HCT116 (cell line): Measurements from ENCODE around the gene NCOA5. TPM values are rescaled to one million over a fixed set of nuclear protein-coding genes. Genes with fewer than 3 reads are reported as not detected.

Experiments used
- ATAC-seq: fragments of 200-7000 bp; cut with Tn5 transposase; 2 replicates; pipeline ENCODE4 v1.9.1; 2020; ENCODE audit warnings: mild to moderate bottlenecking, moderate library complexity
- BruUV-seq: library from RNA; stranded (reverse); fragments of 400-500 nt; replicated peaks from 2 replicates; lab custom pipeline; 2021; lab: Mats Ljungman, UMichigan
- CTCF ChIA-PET: fragments of 300-600 bp; sonication (Branson Sonifier 250); formaldehyde crosslinking; loops from one replicate; lab custom pipeline; 2021; ENCODE audit warnings: antibody characterized with exemption; lab: Charles Lee
- POLR2A ChIA-PET: fragments of 300-600, 350-600 bp; sonication (Branson Sonifier 250); formaldehyde crosslinking; loops from one replicate; lab custom pipeline; 2021; ENCODE audit warnings: antibody characterized with exemption; lab: Charles Lee
- RAD21 ChIA-PET, 2 experiments: fragments of 300-600 bp; sonication (Branson Sonifier 250); formaldehyde crosslinking; loops; one replicate each; lab custom pipeline; 2023; ENCODE audit warnings: low total read pairs in 2 of 2; ENCODE audit not compliant: uncharacterized antibody in 2 of 2, unreplicated experiment in 2 of 2, low non-redundant PET in 1 of 2; lab: Charles Lee
- DNase-seq: peaks from one replicate; pipeline ENCODE4 v3.0.0-alpha.2; 2010; ENCODE audit warnings: low read depth, low spot score
- H2AFZ ChIP-seq: fragments of 200-600 bp; shearing (Covaris generic), sonication (generic); 2 replicates; pipeline ENCODE4 v1.6.1; 2017; ENCODE audit warnings: low read depth, mixed run types, mixed read lengths, antibody characterized with exemption, low read length; ENCODE audit not compliant: poor library complexity, severe bottlenecking
- H3K27ac ChIP-seq: 2 replicates; pipeline ENCODE4 v1.5.1; 2012; ENCODE audit warnings: low read depth, low read length
- H3K27me3 ChIP-seq: fragments of 200-600 bp; sonication (generic); 2 replicates; pipeline ENCODE4 v1.6.1; 2016; ENCODE audit warnings: mixed run types, low read length, mixed read lengths; ENCODE audit not compliant: insufficient read depth
- H3K36me3 ChIP-seq, 2 experiments: fragments of 200-500 bp in 1 of 2; fragments of 200-600 bp in 1 of 2; sonication (Bioruptor generic) in 1 of 2; sonication (generic) in 1 of 2; 2 replicates each; pipeline versions ENCODE4 v1.5.1 to v1.6.1; 2014 to 2016; ENCODE audit warnings: low read length in 2 of 2, inconsistent platforms in 1 of 2, mixed read lengths in 1 of 2, mixed run types in 1 of 2; ENCODE audit not compliant: insufficient read depth in 2 of 2, control insufficient read depth in 1 of 2
- H3K4me1 ChIP-seq, 2 experiments: fragments of 200-600 bp in 1 of 2; sonication (generic) in 1 of 2; 2 replicates each; pipeline versions ENCODE4 v1.5.1 to v1.6.1; 2012 to 2017; ENCODE audit warnings: low read length in 2 of 2, inconsistent platforms in 1 of 2, mild to moderate bottlenecking in 1 of 2, mixed read lengths in 1 of 2, mixed run types in 1 of 2, moderate library complexity in 1 of 2; ENCODE audit not compliant: insufficient read depth in 2 of 2, control insufficient read depth in 1 of 2
- H3K4me2 ChIP-seq: fragments of 200-600 bp; sonication (generic); 2 replicates; pipeline ENCODE4 v1.6.1; 2017; ENCODE audit warnings: mixed run types, low read length, mixed read lengths
- H3K4me3 ChIP-seq, 2 experiments: fragments of 200-600 bp in 1 of 2; sonication (generic) in 1 of 2; replicated peaks in 1 of 2; 2 replicates each; pipeline ENCODE4 v1.5.1; 2011 to 2016; ENCODE audit warnings: low read length in 2 of 2, control low read depth in 1 of 2, low read depth in 1 of 2, mild to moderate bottlenecking in 1 of 2, mixed read lengths in 1 of 2, mixed run types in 1 of 2
- H3K79me2 ChIP-seq: fragments of 200-600 bp; sonication (generic); 2 replicates; pipeline ENCODE4 v1.6.1; 2017; ENCODE audit warnings: mild to moderate bottlenecking, mixed run types, low read length, moderate library complexity, mixed read lengths; ENCODE audit not compliant: insufficient read depth
- H3K9ac ChIP-seq: fragments of 200-600 bp; sonication (generic); 2 replicates; pipeline ENCODE4 v1.6.1; 2016; ENCODE audit warnings: low read length, mixed read lengths
- H3K9me2 ChIP-seq: fragments of 200-600 bp; sonication (generic), shearing (Covaris generic); 2 replicates; pipeline ENCODE4 v1.6.1; 2017; ENCODE audit warnings: mixed run types, mild to moderate bottlenecking, moderate library complexity; ENCODE audit not compliant: insufficient read depth
- H3K9me3 ChIP-seq, 2 experiments: fragments of 200-500 bp in 1 of 2; fragments of 200-600 bp in 1 of 2; sonication (Bioruptor generic) in 1 of 2; sonication (generic) in 1 of 2; 2 replicates each; pipeline ENCODE4 v1.6.1; 2014 to 2017; ENCODE audit warnings: low read length in 2 of 2, mixed read lengths in 2 of 2, inconsistent platforms in 1 of 2, low read depth in 1 of 2, mild to moderate bottlenecking in 1 of 2, mixed run types in 1 of 2, moderate library complexity in 1 of 2; ENCODE audit not compliant: control insufficient read depth in 1 of 2, insufficient read depth in 1 of 2
- H4K20me1 ChIP-seq: fragments of 200-600 bp; sonication (generic), shearing (Covaris generic); 2 replicates; pipeline ENCODE4 v1.6.1; 2017; ENCODE audit warnings: mixed run types, mild to moderate bottlenecking, moderate library complexity; ENCODE audit not compliant: insufficient read depth
- CBX3 ChIP-seq: IDR thresholded peaks from 2 replicates; pipeline ENCODE4 v1.6.1; 2012; ENCODE audit warnings: low read depth
- CEBPB ChIP-seq: IDR thresholded peaks from 2 replicates; pipeline ENCODE4 v1.6.1; 2012; ENCODE audit warnings: low read depth
- ELF1 ChIP-seq: IDR thresholded peaks from 2 replicates; pipeline ENCODE4 v1.6.1; 2012; ENCODE audit warnings: low read depth, borderline replicate concordance
- EZH2 ChIP-seq: fragments of 200-600 bp; sonication (generic); IDR thresholded peaks from 2 replicates; pipeline ENCODE4 v1.6.1; 2017; ENCODE audit warnings: antibody characterized with exemption, mixed run types
- EZH2phosphoT487 ChIP-seq: fragments of 200-600 bp; IDR thresholded peaks from 2 replicates; pipeline ENCODE4 v1.6.1; 2018; ENCODE audit warnings: antibody characterized with exemption, borderline replicate concordance
- SP1 ChIP-seq: IDR thresholded peaks from 2 replicates; pipeline ENCODE4 v1.6.1; 2012; ENCODE audit warnings: low read depth
- YY1 ChIP-seq: IDR thresholded peaks from 2 replicates; pipeline ENCODE4 v1.6.1; 2011; ENCODE audit warnings: low read length, low read depth, moderate library complexity, mild to moderate bottlenecking; ENCODE audit not compliant: insufficient replicate concordance; ENCODE audit errors: extremely low read depth
- intact Hi-C: fragments of 100-400 bp; cut with micrococcal nuclease; formaldehyde crosslinking; loops from 2 replicates; pipeline ENCODE4 v1.10.0; 2022
- total RNA-seq: library from RNA; stranded (reverse); gene quantifications from one replicate; pipeline ENCODE4 v1.2.1, GENCODE V29; 2021; ENCODE audit not compliant: unreplicated experiment
- TF ChIP-seq, protein P1 (sequence below): IDR thresholded peaks from 2 replicates; pipeline ENCODE4 v1.6.1; 2011; ENCODE audit warnings: mild to moderate bottlenecking, low read length, moderate library complexity; ENCODE audit not compliant: insufficient replicate concordance; ENCODE audit errors: extremely low read depth
- TF ChIP-seq, protein P2 (sequence below): IDR thresholded peaks from 2 replicates; pipeline ENCODE4 v1.6.1; 2012
- TF ChIP-seq, protein P3 (sequence below), 3 experiments: fragments of 200-600 bp in 1 of 3; sonication (generic) in 1 of 3; IDR thresholded peaks in 2 of 3; conservative IDR thresholded peaks in 1 of 3; 2 replicates each; pipeline ENCODE4 v1.5.1; 2012 to 2017; ENCODE audit warnings: low read depth in 2 of 3, low read length in 2 of 3, antibody characterized with exemption in 1 of 3, borderline replicate concordance in 1 of 3, control low read depth in 1 of 3, mild to moderate bottlenecking in 1 of 3, mixed read lengths in 1 of 3, mixed run types in 1 of 3, moderate library complexity in 1 of 3; ENCODE audit not compliant: insufficient read depth in 1 of 3

NCOA5 gene
- total RNA-seq, 1 experiment from 2014 or later = 31.6 TPM

DNA sequence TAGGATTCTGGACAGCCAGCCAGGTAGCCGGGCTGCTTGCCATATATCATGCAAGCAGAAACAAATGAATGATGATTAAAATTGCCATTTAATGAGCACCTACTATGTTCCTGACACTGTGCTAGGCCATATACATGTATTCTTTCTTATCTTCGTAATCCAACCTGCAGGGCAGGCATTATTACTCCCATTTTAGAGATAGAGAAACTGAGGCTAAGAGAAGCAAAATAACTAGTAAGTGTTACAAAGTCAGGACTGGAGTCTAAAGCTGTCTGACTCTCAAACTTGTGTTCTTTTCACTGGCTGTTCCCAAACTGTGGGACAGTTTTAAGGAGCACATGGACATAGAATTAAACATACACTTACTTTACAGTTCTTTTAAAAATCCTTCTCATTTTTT lies 30.4 kb upstream of the NCOA5 start:
- intact Hi-C loops = no loop called here
- no TSS peak for BruUV-seq
- Histone ChIP-seq H3K9me3 (no peaks in the 10 kb centered on the region), H3K27ac (no peak overlapping the region), H4K20me1 (no peaks in the 10 kb centered on the region), H3K4me2 (no peak overlapping the region), H3K4me1 (peaks cover 11 to 15% of the 10 kb centered on the region in 2 experiments), H3K79me2 (peaks cover 12% of the 10 kb centered on the region), H3K4me3 (no peak overlapping the region), H2AFZ (no peak overlapping the region), H3K9me2 (no peaks in the 10 kb centered on the region), H3K9ac (no peak overlapping the region), H3K27me3 (no peaks in the 10 kb centered on the region), H3K36me3 (peaks cover 0 to 14% of the 10 kb centered on the region in 2 experiments; a peak in 2 of 4 replicates)
- DNase-seq (no peak), ATAC-seq (no peak)
- ChIA-PET RAD21 (no interaction called here), CTCF (interaction anchor here (1.4 kb wide), 1 partner anchor 8 kb away, joined by 4 read pairs; no protein-coding TSS in a partner anchor), POLR2A (no interaction called here)
- no peak for TF ChIP-seq EZH2
- no peak for TF ChIP-seq CBX3
- TF ChIP-seq, protein P1, sequence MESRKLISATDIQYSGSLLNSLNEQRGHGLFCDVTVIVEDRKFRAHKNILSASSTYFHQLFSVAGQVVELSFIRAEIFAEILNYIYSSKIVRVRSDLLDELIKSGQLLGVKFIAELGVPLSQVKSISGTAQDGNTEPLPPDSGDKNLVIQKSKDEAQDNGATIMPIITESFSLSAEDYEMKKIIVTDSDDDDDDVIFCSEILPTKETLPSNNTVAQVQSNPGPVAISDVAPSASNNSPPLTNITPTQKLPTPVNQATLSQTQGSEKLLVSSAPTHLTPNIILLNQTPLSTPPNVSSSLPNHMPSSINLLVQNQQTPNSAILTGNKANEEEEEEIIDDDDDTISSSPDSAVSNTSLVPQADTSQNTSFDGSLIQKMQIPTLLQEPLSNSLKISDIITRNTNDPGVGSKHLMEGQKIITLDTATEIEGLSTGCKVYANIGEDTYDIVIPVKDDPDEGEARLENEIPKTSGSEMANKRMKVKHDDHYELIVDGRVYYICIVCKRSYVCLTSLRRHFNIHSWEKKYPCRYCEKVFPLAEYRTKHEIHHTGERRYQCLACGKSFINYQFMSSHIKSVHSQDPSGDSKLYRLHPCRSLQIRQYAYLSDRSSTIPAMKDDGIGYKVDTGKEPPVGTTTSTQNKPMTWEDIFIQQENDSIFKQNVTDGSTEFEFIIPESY = no peak
- TF ChIP-seq, protein P2, sequence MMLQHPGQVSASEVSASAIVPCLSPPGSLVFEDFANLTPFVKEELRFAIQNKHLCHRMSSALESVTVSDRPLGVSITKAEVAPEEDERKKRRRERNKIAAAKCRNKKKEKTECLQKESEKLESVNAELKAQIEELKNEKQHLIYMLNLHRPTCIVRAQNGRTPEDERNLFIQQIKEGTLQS = no peak
- TF ChIP-seq, protein P3, sequence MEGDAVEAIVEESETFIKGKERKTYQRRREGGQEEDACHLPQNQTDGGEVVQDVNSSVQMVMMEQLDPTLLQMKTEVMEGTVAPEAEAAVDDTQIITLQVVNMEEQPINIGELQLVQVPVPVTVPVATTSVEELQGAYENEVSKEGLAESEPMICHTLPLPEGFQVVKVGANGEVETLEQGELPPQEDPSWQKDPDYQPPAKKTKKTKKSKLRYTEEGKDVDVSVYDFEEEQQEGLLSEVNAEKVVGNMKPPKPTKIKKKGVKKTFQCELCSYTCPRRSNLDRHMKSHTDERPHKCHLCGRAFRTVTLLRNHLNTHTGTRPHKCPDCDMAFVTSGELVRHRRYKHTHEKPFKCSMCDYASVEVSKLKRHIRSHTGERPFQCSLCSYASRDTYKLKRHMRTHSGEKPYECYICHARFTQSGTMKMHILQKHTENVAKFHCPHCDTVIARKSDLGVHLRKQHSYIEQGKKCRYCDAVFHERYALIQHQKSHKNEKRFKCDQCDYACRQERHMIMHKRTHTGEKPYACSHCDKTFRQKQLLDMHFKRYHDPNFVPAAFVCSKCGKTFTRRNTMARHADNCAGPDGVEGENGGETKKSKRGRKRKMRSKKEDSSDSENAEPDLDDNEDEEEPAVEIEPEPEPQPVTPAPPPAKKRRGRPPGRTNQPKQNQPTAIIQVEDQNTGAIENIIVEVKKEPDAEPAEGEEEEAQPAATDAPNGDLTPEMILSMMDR (IDR thresholded peaks at IDR 0.05 in 2 of 3, conservative IDR thresholded peaks at IDR 0.05 in 1 of 3; ENCODE audit: borderline replicate concordance in 1 of 3, insufficient read depth in 1 of 3, low read depth in 2 of 3, low read length in 2 of 3) = no peak
- no peak for TF ChIP-seq EZH2phosphoT487
- TF ChIP-seq ELF1 = no peak
- no peak for TF ChIP-seq SP1
- TF ChIP-seq CEBPB = no peak
- no peak for TF ChIP-seq YY1
